Coronary artery (tissue), 2 donors: Measurements from ENCODE around the gene MYLIP.

Experiments
- DNase-seq: peaks from one replicate; pipeline ENCODE4 v3.0.0-alpha.2; 2017; ENCODE audit warnings: low spot score
- H3K27ac ChIP-seq, 2 donors: fragments of 200-600 bp; sonication (generic); one replicate each; pipeline ENCODE4 v1.5.1; 2016 to 2019
- H3K4me3 ChIP-seq: fragments of 200-600 bp; sonication (generic); 2 replicates; pipeline ENCODE4 v1.5.1; 2016; ENCODE audit warnings: mild to moderate bottlenecking, moderate library complexity
- CTCF ChIP-seq: fragments of 200-600 bp; sonication (generic); IDR thresholded peaks from one replicate; pipeline ENCODE4 v1.5.1; 2019; ENCODE audit warnings: antibody characterized with exemption

Gene MYLIP

DNA sequence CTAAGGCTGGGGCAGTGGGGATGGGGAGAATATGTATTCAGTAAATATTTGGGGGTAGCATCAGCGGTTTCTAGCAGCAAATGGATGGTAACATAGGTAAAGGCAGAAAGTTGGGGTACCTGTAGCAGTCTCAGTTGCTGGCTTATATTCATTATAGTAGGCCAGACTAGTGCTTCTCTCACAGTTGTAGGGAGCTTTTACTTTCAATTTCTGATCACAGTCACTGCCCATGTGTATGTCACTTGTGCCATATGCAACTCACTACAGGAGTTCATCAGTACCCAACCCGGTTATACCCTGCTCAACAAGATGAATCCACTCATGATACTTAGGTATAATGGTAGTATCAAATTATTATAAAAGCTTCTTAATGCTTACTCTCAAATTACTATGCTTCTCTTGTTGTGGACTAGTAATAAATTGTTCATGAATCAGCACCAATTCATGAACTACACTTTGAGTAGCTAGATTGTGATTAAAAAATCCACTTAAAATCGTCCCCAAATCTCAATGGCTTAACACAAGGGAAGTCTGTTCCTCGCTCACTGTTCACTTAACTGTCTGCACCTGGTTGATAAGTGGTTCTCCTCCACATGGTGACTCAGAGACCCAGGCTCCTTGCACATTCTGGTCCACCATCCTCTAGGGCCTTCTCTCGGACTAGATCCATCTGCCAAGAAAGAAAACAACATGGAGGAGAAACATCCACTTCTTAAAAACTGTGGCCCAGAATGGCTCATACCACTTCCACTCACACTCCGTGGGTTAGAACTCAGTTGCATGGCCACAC is 31.3 kb upstream of the MYLIP start:
- H3K27ac ChIP-seq = no peak overlapping the region
- H3K4me3 ChIP-seq = no peak overlapping the region
- no peak for DNase-seq
- no peak for TF ChIP-seq CTCF

DNA sequence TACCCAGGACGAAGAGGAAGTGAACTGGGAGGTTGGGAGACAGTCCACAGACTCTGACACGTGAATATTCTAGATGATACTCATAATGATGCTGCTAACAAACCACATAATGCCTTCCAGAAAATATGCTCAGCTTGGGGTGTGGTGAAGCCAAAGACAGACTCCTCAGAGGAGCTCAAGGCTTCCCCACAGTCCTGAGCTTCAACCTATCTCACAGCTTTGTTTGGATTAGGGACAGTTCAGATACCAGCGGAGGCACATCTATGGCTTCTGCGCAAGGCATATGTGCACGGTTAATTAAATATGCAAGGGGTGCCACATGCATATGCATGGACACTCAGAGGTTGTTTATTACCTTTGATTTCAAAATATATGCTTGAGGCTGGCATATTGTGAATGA is 30.7 kb upstream of the MYLIP start:
- H3K27ac ChIP-seq = no peak overlapping the region
- no peak overlapping the region for H3K4me3 ChIP-seq
- no peak for TF ChIP-seq CTCF
- no peak for DNase-seq

DNA sequence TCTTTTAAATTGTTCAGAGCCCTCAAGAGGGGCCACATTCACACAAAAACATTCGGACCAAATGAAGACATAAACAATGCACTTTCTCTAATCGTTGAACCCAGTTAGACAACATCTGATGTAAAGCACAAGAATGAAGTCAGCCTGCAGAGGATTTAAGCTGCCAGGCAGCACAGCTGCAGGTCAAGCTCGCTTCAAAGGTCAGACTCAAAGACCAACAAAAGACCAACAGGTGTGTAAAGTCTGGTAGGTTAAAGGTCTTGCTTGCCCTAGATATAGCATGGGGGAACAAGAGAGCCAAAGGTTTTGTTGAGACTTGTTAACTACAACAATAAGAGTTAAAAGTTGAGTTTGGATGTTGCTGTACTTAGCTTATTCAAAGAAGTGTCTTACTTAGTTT is 26.7 kb upstream of the MYLIP start:
- no peak for DNase-seq
- no peak overlapping the region for H3K4me3 ChIP-seq
- no peak overlapping the region for H3K27ac ChIP-seq
- TF ChIP-seq CTCF = no peak

DNA sequence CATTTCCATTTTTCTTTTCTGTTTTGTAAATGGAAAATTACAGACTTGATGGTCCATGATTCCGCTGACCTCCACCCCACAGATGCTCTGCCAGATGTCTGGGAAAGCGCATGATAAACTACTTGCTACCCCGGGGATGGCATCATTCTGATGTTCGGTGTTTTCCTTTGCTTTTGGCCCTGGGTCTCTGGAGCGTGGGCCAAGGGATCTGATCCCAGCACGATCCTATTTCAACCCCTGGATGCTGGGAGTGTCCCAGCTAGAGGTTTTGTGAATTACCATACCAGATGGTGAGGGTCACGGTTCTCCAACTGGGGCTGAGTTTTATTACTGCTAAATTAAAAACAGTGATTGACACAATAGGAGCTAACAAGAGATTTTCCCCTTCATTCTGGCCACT is 25.2 kb upstream of the MYLIP start:
- TF ChIP-seq CTCF = no peak
- Histone ChIP-seq H3K27ac (no peak overlapping the region), H3K4me3 (no peak overlapping the region)
- no peak for DNase-seq

GRCh38 chr6:16104624-16105433 is 24.1 kb upstream of the MYLIP start:
- no peak for TF ChIP-seq CTCF
- H3K27ac ChIP-seq = no peak overlapping the region
- DNase-seq = no peak
- no peak overlapping the region for H3K4me3 ChIP-seq

DNA sequence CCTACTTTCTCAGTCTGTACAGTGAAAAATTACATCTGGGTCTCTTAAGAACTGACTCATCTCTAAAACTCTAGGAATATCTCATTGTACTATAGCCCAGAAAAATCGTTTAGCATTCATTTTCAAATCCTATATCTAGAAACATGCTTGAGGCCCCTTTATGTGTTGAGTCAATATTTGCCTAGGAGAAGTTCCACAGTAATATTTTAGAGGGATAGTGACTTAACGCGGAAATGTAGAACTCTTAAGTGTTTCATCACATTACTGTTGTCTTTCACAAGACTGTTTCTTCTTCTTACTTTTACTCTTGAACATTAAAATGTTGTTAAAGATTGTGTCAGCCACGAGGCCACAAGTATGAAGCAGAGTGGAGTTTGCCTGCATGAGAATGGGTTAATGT is 23.0 kb upstream of the MYLIP start:
- no peak for DNase-seq
- no peak for TF ChIP-seq CTCF
- no peak overlapping the region for H3K27ac ChIP-seq
- H3K4me3 ChIP-seq = no peak overlapping the region
